ENCODE results near the gene NDC1.

NDC1 gene

GRCh38 chr1:53722025-53722424 is 116.1 kb downstream of the NDC1 start:
- Histone ChIP-seq H3K4me1 (ENCODE audit: control insufficient read depth, insufficient read depth, low read length) (no peaks in the 10 kb centered on the region), H3K4me3 (ENCODE audit: low read length in 2 of 2) (no peak overlapping the region), H3K9ac (ENCODE audit: low read length in 2 of 2) (no peak overlapping the region), H3K36me3 (ENCODE audit: control insufficient read depth in 2 of 2, insufficient read depth in 2 of 2, low read length in 2 of 2) (no peaks in the 10 kb centered on the region), H3K9me3 (ENCODE audit: control insufficient read depth in 2 of 2, low read length in 2 of 2) (no peaks in the 10 kb centered on the region), H3K27ac (ENCODE audit: low read length) (no peak overlapping the region), H3K27me3 (ENCODE audit: control insufficient read depth in 1 of 2, insufficient read depth in 2 of 2, low read length in 2 of 2) (peaks cover 3 to 7% of the 10 kb centered on the region in 2 donors)

GRCh38 chr1:53721088-53721487 is 117.0 kb downstream of the NDC1 start:
- H3K36me3 ChIP-seq (ENCODE audit: control insufficient read depth in 2 of 2, insufficient read depth in 2 of 2, low read length in 2 of 2): no peaks in the 10 kb centered on the region
- no peak overlapping the region for H3K9ac ChIP-seq (ENCODE audit: low read length in 2 of 2)
- H3K9me3 ChIP-seq (ENCODE audit: control insufficient read depth in 2 of 2, low read length in 2 of 2): no peaks in the 10 kb centered on the region
- H3K4me3 ChIP-seq (ENCODE audit: low read length in 2 of 2): no peak overlapping the region
- no peaks in the 10 kb centered on the region for H3K4me1 ChIP-seq (ENCODE audit: control insufficient read depth, insufficient read depth, low read length)
- H3K27me3 ChIP-seq (ENCODE audit: control insufficient read depth in 1 of 2, insufficient read depth in 2 of 2, low read length in 2 of 2): peaks cover 3 to 7% of the 10 kb centered on the region in 2 donors
- H3K27ac ChIP-seq (ENCODE audit: low read length): no peak overlapping the region

- Histone ChIP-seq H3K27ac (ENCODE audit: low read length) (no peak overlapping the region), H3K36me3 (ENCODE audit: control insufficient read depth in 2 of 2, insufficient read depth in 2 of 2, low read length in 2 of 2) (no peaks in the 10 kb centered on the region), H3K27me3 (ENCODE audit: control insufficient read depth in 1 of 2, insufficient read depth in 2 of 2, low read length in 2 of 2) (peaks cover 8 to 12% of the 10 kb centered on the region in 2 donors), H3K4me3 (ENCODE audit: low read length in 2 of 2) (no peak overlapping the region), H3K9ac (ENCODE audit: low read length in 2 of 2) (no peak overlapping the region), H3K4me1 (ENCODE audit: control insufficient read depth, insufficient read depth, low read length) (no peaks in the 10 kb centered on the region), H3K9me3 (ENCODE audit: control insufficient read depth in 2 of 2, low read length in 2 of 2) (no peaks in the 10 kb centered on the region)
These were observed 118.6 kb downstream of the NDC1 start for GRCh38 chr1:53719469-53719868.

- Histone ChIP-seq H3K27me3 (ENCODE audit: control insufficient read depth in 1 of 2, insufficient read depth in 2 of 2, low read length in 2 of 2) (peaks cover 11 to 12% of the 10 kb centered on the region in 2 donors), H3K36me3 (ENCODE audit: control insufficient read depth in 2 of 2, insufficient read depth in 2 of 2, low read length in 2 of 2) (no peaks in the 10 kb centered on the region), H3K27ac (ENCODE audit: low read length) (no peak overlapping the region), H3K9me3 (ENCODE audit: control insufficient read depth in 2 of 2, low read length in 2 of 2) (no peaks in the 10 kb centered on the region), H3K9ac (ENCODE audit: low read length in 2 of 2) (no peak overlapping the region), H3K4me1 (ENCODE audit: control insufficient read depth, insufficient read depth, low read length) (no peaks in the 10 kb centered on the region), H3K4me3 (ENCODE audit: low read length in 2 of 2) (no peak overlapping the region)
These were observed 119.7 kb downstream of the NDC1 start for GRCh38 chr1:53718443-53718842.

DNA sequence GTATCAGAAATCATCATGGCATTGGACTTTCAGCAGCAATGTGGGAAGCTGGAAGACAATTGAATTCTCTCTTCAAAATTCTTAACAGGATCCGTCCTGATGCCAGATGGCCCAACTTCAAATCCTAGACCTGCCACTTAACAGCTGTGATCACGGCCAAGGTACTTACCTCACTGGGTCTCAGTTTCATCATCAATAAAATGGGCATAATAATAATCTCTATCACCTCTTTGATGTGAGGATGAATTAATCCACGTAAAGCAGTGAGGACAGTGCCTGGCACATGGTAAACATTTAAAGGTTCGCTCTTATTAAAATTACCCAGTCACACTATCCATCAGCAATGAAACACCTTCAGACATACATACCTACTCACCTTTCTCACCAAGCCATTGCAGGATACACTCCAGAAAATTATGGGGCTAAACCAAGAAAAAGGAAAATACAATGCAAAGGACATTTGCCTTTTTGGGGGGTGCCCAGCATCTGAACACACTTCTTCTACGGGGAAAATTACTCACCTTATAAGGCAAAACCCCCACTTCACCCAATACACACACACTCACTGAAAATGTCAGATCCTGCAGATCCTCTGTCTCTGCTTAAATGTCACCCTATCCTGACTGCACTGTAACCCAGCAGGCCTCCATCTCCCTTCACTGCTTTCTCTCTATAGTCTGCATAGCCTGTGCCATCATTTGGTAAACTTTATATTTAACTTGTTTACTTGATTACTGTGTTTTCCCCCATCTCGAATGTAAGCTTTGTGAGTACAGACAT is 120.9 kb downstream of the NDC1 start:
- no peak overlapping the region for H3K9ac ChIP-seq (ENCODE audit: low read length in 2 of 2)
- no peak overlapping the region for H3K27ac ChIP-seq (ENCODE audit: low read length)
- H3K27me3 ChIP-seq (ENCODE audit: control insufficient read depth in 1 of 2, insufficient read depth in 2 of 2, low read length in 2 of 2): peaks cover 12% of the 10 kb centered on the region in 2 donors
- H3K36me3 ChIP-seq (ENCODE audit: control insufficient read depth in 2 of 2, insufficient read depth in 2 of 2, low read length in 2 of 2): no peaks in the 10 kb centered on the region
- H3K4me3 ChIP-seq (ENCODE audit: low read length in 2 of 2): no peak overlapping the region
- no peaks in the 10 kb centered on the region for H3K9me3 ChIP-seq (ENCODE audit: control insufficient read depth in 2 of 2, low read length in 2 of 2)
- H3K4me1 ChIP-seq (ENCODE audit: control insufficient read depth, insufficient read depth, low read length): no peaks in the 10 kb centered on the region

GRCh38 chr1:53716150-53716549 is 121.9 kb downstream of the NDC1 start:
- H3K4me1 ChIP-seq (ENCODE audit: control insufficient read depth, insufficient read depth, low read length): no peaks in the 10 kb centered on the region
- H3K4me3 ChIP-seq (ENCODE audit: low read length in 2 of 2): no peak overlapping the region
- peaks cover 12% of the 10 kb centered on the region in 2 donors for H3K27me3 ChIP-seq (ENCODE audit: control insufficient read depth in 1 of 2, insufficient read depth in 2 of 2, low read length in 2 of 2)
- no peaks in the 10 kb centered on the region for H3K36me3 ChIP-seq (ENCODE audit: control insufficient read depth in 2 of 2, insufficient read depth in 2 of 2, low read length in 2 of 2)
- no peak overlapping the region for H3K27ac ChIP-seq (ENCODE audit: low read length)
- H3K9ac ChIP-seq (ENCODE audit: low read length in 2 of 2): no peak overlapping the region
- H3K9me3 ChIP-seq (ENCODE audit: control insufficient read depth in 2 of 2, low read length in 2 of 2): no peaks in the 10 kb centered on the region

DNA sequence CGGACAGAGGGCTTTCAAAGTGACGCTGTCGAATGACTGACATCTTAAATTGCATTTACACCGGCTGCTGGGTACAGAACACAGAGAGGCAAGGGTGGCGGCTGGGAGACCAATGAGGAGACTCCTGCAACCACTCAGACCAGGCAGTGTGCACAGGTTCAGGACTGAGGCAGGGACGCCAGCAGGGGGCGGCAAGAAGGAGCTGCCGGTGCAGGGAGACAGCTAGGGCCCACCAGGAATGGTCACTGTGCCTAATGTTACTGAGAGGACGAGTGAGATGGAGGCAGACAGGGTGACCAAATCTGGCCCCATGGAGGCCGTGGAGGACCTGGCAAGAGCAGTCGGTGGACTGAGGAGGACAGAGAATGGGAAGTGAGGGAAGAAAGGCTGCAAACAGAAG is 122.6 kb downstream of the NDC1 start:
- Histone ChIP-seq H3K27me3 (ENCODE audit: control insufficient read depth in 1 of 2, insufficient read depth in 2 of 2, low read length in 2 of 2) (peaks cover 12% of the 10 kb centered on the region in 2 donors), H3K9me3 (ENCODE audit: control insufficient read depth in 2 of 2, low read length in 2 of 2) (no peaks in the 10 kb centered on the region), H3K27ac (ENCODE audit: low read length) (no peak overlapping the region), H3K4me1 (ENCODE audit: control insufficient read depth, insufficient read depth, low read length) (no peaks in the 10 kb centered on the region), H3K4me3 (ENCODE audit: low read length in 2 of 2) (no peak overlapping the region), H3K36me3 (ENCODE audit: control insufficient read depth in 2 of 2, insufficient read depth in 2 of 2, low read length in 2 of 2) (no peaks in the 10 kb centered on the region), H3K9ac (ENCODE audit: low read length in 2 of 2) (no peak overlapping the region)
